ENCODE results near the gene VWA5A. TPM values are rescaled to one million over a fixed set of nuclear protein-coding genes. Genes with fewer than 3 reads are reported as not detected.

The VWA5A gene
- polyA plus RNA-seq, 1 of the 3 experiments (the other 2 are of a cell fraction) = 7.6 TPM

- TF ChIP-seq ELF1 (IDR thresholded peaks at IDR 0.05) (no peak), IRF3 (IDR thresholded peaks at IDR 0.05; ENCODE audit: low read depth, low read length) (no peak), JUND (IDR thresholded peaks at IDR 0.05) (no peak), CHD2 (IDR thresholded peaks at IDR 0.05; ENCODE audit: low read length, partially characterized antibody) (no peak), EZH2phosphoT487 (IDR thresholded peaks at IDR 0.05; ENCODE audit: borderline replicate concordance, low read depth) (no peak), YY1 (IDR thresholded peaks at IDR 0.05; ENCODE audit: low read depth) (no peak), USF2 (IDR thresholded peaks at IDR 0.05; ENCODE audit: borderline replicate concordance, low read depth, low read length) (no peak), NRF1 (IDR thresholded peaks at IDR 0.05; ENCODE audit: low read depth, low read length) (no peak), TAF1 (IDR thresholded peaks at IDR 0.05; ENCODE audit: borderline replicate concordance, low read depth, low read length) (no peak), TEAD4 (IDR thresholded peaks at IDR 0.05; ENCODE audit: borderline replicate concordance, insufficient read depth) (no peak), FOSL2 (IDR thresholded peaks at IDR 0.05; ENCODE audit: borderline replicate concordance, low read depth) (no peak), MXI1 (IDR thresholded peaks at IDR 0.05; ENCODE audit: low read depth, low read length) (no peak), TCF12 (IDR thresholded peaks at IDR 0.05) (no peak), FOXM1 (IDR thresholded peaks at IDR 0.05; ENCODE audit: low read depth) (no peak)
- H4K20me1 ChIP-seq (ENCODE audit: insufficient read depth) = no peaks in the 10 kb centered on the region
- peaks cover 0 to 3% of the 10 kb centered on the region in 2 experiments for H3K36me3 ChIP-seq (replicated peaks in 1 of 2; ENCODE audit: control insufficient read depth in 1 of 2, insufficient read depth in 2 of 2, low read length in 1 of 2)
- H3K4me1 ChIP-seq (ENCODE audit: control insufficient read depth in 1 of 2, insufficient read depth in 2 of 2, low read depth in 1 of 2, low read length in 1 of 2) = peaks cover 6% of the 10 kb centered on the region in 2 experiments; a peak in 3 of 4 replicates
- 68% methylated on average over 4 of the region's 4 CpGs for WGBS (ENCODE audit: low lambda C conversion rate)
- no peak overlapping the region for H3K4me2 ChIP-seq
- H3K27me3 ChIP-seq (ENCODE audit: insufficient read depth) = no peaks in the 10 kb centered on the region
- no peak overlapping the region for H3K27ac ChIP-seq (ENCODE audit: low read depth in 2 of 2, low read length in 1 of 2)
- H3K79me2 ChIP-seq (ENCODE audit: insufficient read depth) = no peaks in the 10 kb centered on the region
- ChIA-PET CTCF (interaction anchor here (1.6 kb wide), 1 partner anchor 81 kb away, joined by 6 read pairs; no protein-coding TSS in a partner anchor), POLR2A (no interaction called here)
- no peaks in the 10 kb centered on the region for H3F3A ChIP-seq (replicated peaks; ENCODE audit: insufficient read depth)
- no peaks in the 10 kb centered on the region for H3K9me3 ChIP-seq
- no peaks in the 10 kb centered on the region for H3K9me2 ChIP-seq
- no peak overlapping the region for H3K4me3 ChIP-seq (ENCODE audit: low read depth in 2 of 2, low read length in 1 of 2)
- no peak for DNase-seq
- no peak overlapping the region for H2AFZ ChIP-seq (ENCODE audit: low read depth)
- H3K9ac ChIP-seq = no peak overlapping the region
Measured at GRCh38 chr11:124113890-124114289, 1.4 kb upstream of the VWA5A start.

- peak overlapping the region; percentile 20; the same call in 1 of the 2 replicates for H3K9ac ChIP-seq
- POLR2A ChIA-PET = no interaction called here
- H3K4me3 ChIP-seq (ENCODE audit: low read depth in 2 of 2, low read length in 1 of 2) = peak overlapping the region; percentile 60 to 65
- H3K27ac ChIP-seq (ENCODE audit: low read depth in 2 of 2, low read length in 1 of 2) = peak overlapping the region in 1 of 2 experiments; percentile 68; a peak in 1 of 4 replicates
- H2AFZ ChIP-seq (ENCODE audit: low read depth) = peak overlapping the region; percentile 87
- H3K9me2 ChIP-seq = no peaks in the 10 kb centered on the region
- H3K4me1 ChIP-seq (ENCODE audit: control insufficient read depth in 1 of 2, insufficient read depth in 2 of 2, low read depth in 1 of 2, low read length in 1 of 2) = peaks cover 6% of the 10 kb centered on the region in 2 experiments; a peak in 3 of 4 replicates
- H3K9me3 ChIP-seq = no peaks in the 10 kb centered on the region
- no peaks in the 10 kb centered on the region for H3K27me3 ChIP-seq (ENCODE audit: insufficient read depth)
- TF ChIP-seq NFIC (IDR thresholded peaks at IDR 0.05; ENCODE audit: borderline replicate concordance) = no peak
- TF ChIP-seq GATA2 (CRISPR knock-in tag; IDR thresholded peaks at IDR 0.05) = no peak
- TF ChIP-seq EP300 (IDR thresholded peaks at IDR 0.05; ENCODE audit: borderline replicate concordance in 1 of 2, low read depth in 1 of 2, low read length in 1 of 2) = no peak
- no peak for TF ChIP-seq RCOR1 (IDR thresholded peaks at IDR 0.05; ENCODE audit: low read length)
- no peak for TF ChIP-seq TAF1 (IDR thresholded peaks at IDR 0.05; ENCODE audit: borderline replicate concordance, low read depth, low read length)
- TF ChIP-seq RXRA (IDR thresholded peaks at IDR 0.05; ENCODE audit: borderline replicate concordance, low read depth) = no peak
- TF ChIP-seq NRF1 (IDR thresholded peaks at IDR 0.05; ENCODE audit: low read depth, low read length) = no peak
- TF ChIP-seq USF2 (IDR thresholded peaks at IDR 0.05; ENCODE audit: borderline replicate concordance, low read depth, low read length) = no peak
- no peaks in the 10 kb centered on the region for H3K79me2 ChIP-seq (ENCODE audit: insufficient read depth)
- CTCF ChIA-PET = interaction anchor here (1.6 to 1.8 kb wide), 2 partner anchors 10 to 45 kb away, joined by 4 to 5 read pairs; no protein-coding TSS in a partner anchor
- DNase-seq = peak; percentile 15
- H3K36me3 ChIP-seq (replicated peaks in 1 of 2; ENCODE audit: control insufficient read depth in 1 of 2, insufficient read depth in 2 of 2, low read length in 1 of 2) = peaks cover 0 to 8% of the 10 kb centered on the region in 2 experiments
- H3K4me2 ChIP-seq = peak overlapping the region; percentile 71
- no peaks in the 10 kb centered on the region for H3F3A ChIP-seq (replicated peaks; ENCODE audit: insufficient read depth)
- H4K20me1 ChIP-seq (ENCODE audit: insufficient read depth) = no peaks in the 10 kb centered on the region
- 72% methylated on average over 12 of the region's 12 CpGs for WGBS (ENCODE audit: low lambda C conversion rate)
Measured at GRCh38 chr11:124115782-124116616, 749 bp downstream of the VWA5A start.

Measured in SK-N-SH (cell line).